Activated T-cell treated with anti-CD3 and anti-CD28 coated beads, Interleukin-2, amount 50 U/mL, for 1 hour (primary cell): ENCODE results near the gene CAMK1G.

Experiments
- DNase-seq: peaks from one replicate; pipeline ENCODE4 v3.0.0-alpha.2; 2020

The CAMK1G gene

GRCh38 chr1:209583408-209583807, at the start of gene CAMK1G:
CAMK1G (plus strand) TSS chr1:209583714; CDS start chr1:209594984, 11,270 bp downstream.
- DNase-seq, result no peak

GRCh38 chr1:209534496-209535250, 48.8 kb upstream of the CAMK1G start:
- no peak for DNase-seq

GRCh38 chr1:209536843-209537242, 46.7 kb upstream of the CAMK1G start:
- no peak for DNase-seq

GRCh38 chr1:209537336-209538114, 46.0 kb upstream of the CAMK1G start:
- DNase-seq, result no peak

- DNase-seq, result no peak
Observed at GRCh38 chr1:209539576-209539975, 43.9 kb upstream of the CAMK1G start.

- no peak for DNase-seq
Observed at GRCh38 chr1:209542585-209542984, 40.9 kb upstream of the CAMK1G start.

- no peak for DNase-seq
Observed at GRCh38 chr1:209544098-209544497, 39.4 kb upstream of the CAMK1G start.

- DNase-seq, result no peak
Observed at GRCh38 chr1:209545423-209545822, 38.1 kb upstream of the CAMK1G start.

GRCh38 chr1:209546390-209547085, 37.0 kb upstream of the CAMK1G start:
- no peak for DNase-seq

- no peak for DNase-seq
Observed at GRCh38 chr1:209547626-209548025, 35.9 kb upstream of the CAMK1G start.

GRCh38 chr1:209549443-209550205, 33.9 kb upstream of the CAMK1G start:
- DNase-seq, result no peak

GRCh38 chr1:209550519-209550918, 33.0 kb upstream of the CAMK1G start:
- no peak for DNase-seq

GRCh38 chr1:209552406-209553264, 30.9 kb upstream of the CAMK1G start:
- DNase-seq, result no peak

- DNase-seq, result no peak
Observed at GRCh38 chr1:209554761-209555611, 28.5 kb upstream of the CAMK1G start.

- DNase-seq, result no peak
Observed at GRCh38 chr1:209556162-209556690, 27.3 kb upstream of the CAMK1G start.

GRCh38 chr1:209557221-209557620, 26.3 kb upstream of the CAMK1G start:
- DNase-seq, result no peak

GRCh38 chr1:209560529-209560928, 23.0 kb upstream of the CAMK1G start:
- no peak for DNase-seq

- no peak for DNase-seq
Observed at GRCh38 chr1:209560952-209561351, 22.6 kb upstream of the CAMK1G start.

- DNase-seq, result no peak
Observed at GRCh38 chr1:209561532-209561931, 22.0 kb upstream of the CAMK1G start.

GRCh38 chr1:209564849-209565248, 18.7 kb upstream of the CAMK1G start:
- DNase-seq, result no peak
